NCI-H2227 (cell line): Measurements from ENCODE around the gene GNAI2.
"Not testable (repeated sequence)": the region's sequence is repeated elsewhere in the genome, so short reads cannot be mapped to it uniquely, and the experiment has no call there.

Experiments
- DNase-seq: peaks from one replicate; lab custom pipeline; 2025; ENCODE audit not compliant: unreplicated experiment; lab: John Stamatoyannopoulos, UW

Gene GNAI2

GRCh38 chr3:50224639-50225038 lies 11.4 kb upstream of the GNAI2 start:
- DNase-seq = no peak

- peak; percentile 71 for DNase-seq
Observed at GRCh38 chr3:50226888-50227389, 9.1 kb upstream of the GNAI2 start.

- peak; percentile 95 for DNase-seq
Observed at GRCh38 chr3:50227390-50228183, 8.4 kb upstream of the GNAI2 start.

- DNase-seq = not testable (repeated sequence)
Observed at GRCh38 chr3:50228184-50228763, 7.7 kb upstream of the GNAI2 start.

- DNase-seq = no peak
Observed at GRCh38 chr3:50229490-50229889, 6.5 kb upstream of the GNAI2 start.

GRCh38 chr3:50230104-50230793 lies 5.8 kb upstream of the GNAI2 start:
- no peak for DNase-seq

- no peak for DNase-seq
Observed at GRCh38 chr3:50230794-50231125, 5.2 kb upstream of the GNAI2 start.

GRCh38 chr3:50231581-50231980 lies 4.4 kb upstream of the GNAI2 start:
- DNase-seq = no peak

- DNase-seq = no peak
Observed at GRCh38 chr3:50232303-50232702, 3.7 kb upstream of the GNAI2 start.

- DNase-seq = peak; percentile 46
Observed at GRCh38 chr3:50233176-50233575, 2.8 kb upstream of the GNAI2 start.

- no peak for DNase-seq
Observed at GRCh38 chr3:50236484-50237132, 604 bp downstream of the GNAI2 start.

GRCh38 chr3:50237133-50237651 lies 1.2 kb downstream of the GNAI2 start:
- DNase-seq = peak; percentile 26

GRCh38 chr3:50237754-50238548 lies 1.9 kb downstream of the GNAI2 start:
- peak; percentile 73 for DNase-seq

- no peak for DNase-seq
Observed at GRCh38 chr3:50238549-50239026, 2.6 kb downstream of the GNAI2 start.

GRCh38 chr3:50239649-50240048 lies 3.6 kb downstream of the GNAI2 start:
- DNase-seq = no peak

- DNase-seq = peak; percentile 77
Observed at GRCh38 chr3:50241163-50241562, 5.2 kb downstream of the GNAI2 start.

- DNase-seq = no peak
Observed at GRCh38 chr3:50241713-50242380, 5.8 kb downstream of the GNAI2 start.

GRCh38 chr3:50242381-50242770 lies 6.4 kb downstream of the GNAI2 start:
- no peak for DNase-seq

- no peak for DNase-seq
Observed at GRCh38 chr3:50242851-50243542, 7.0 kb downstream of the GNAI2 start.
